Measurements from ENCODE around the gene KNOP1. TPM values are rescaled to one million over a fixed set of nuclear protein-coding genes. Genes with fewer than 3 reads are reported as not detected.

KNOP1 gene
- total and polyA plus RNA-seq, 10 donors: 7.1 to 13.7 (median 9.9) TPM

GRCh38 chr16:19700319-19700781, 17.7 kb downstream of the KNOP1 start:
- 84 to 92% (median 87%) methylated on average over 6 of the region's 6 CpGs for WGBS, 5 donors
- intact Hi-C loops (cut with DNase I; ENCODE audit: low total_unique reads): no loop called here
- H3K27ac ChIP-seq: no peak overlapping the region
- H3K9me3 ChIP-seq: no peaks in the 10 kb centered on the region
- no peak overlapping the region for H3K4me3 ChIP-seq
- TF ChIP-seq CTCF (IDR thresholded peaks at IDR 0.05 in 8 of 11, conservative IDR thresholded peaks at IDR 0.05 in 3 of 11): no peak
- no peak for TF ChIP-seq POLR2A (IDR thresholded peaks at IDR 0.05)
- TF ChIP-seq POLR2AphosphoS5 (IDR thresholded peaks at IDR 0.05): no peak
- H3K27me3 ChIP-seq (replicated peaks in 1 of 7): no peaks in the 10 kb centered on the region
- peaks cover 27 to 36% (median 29%) of the 10 kb centered on the region in 6 donors for H3K4me1 ChIP-seq
- peaks cover 0 to 85% (median 51%) of the 10 kb centered on the region in 6 donors for H3K36me3 ChIP-seq
- peak; percentile 28 for DNase-seq

GRCh38 chr16:19699472-19699871, 18.6 kb downstream of the KNOP1 start:
- TF ChIP-seq POLR2AphosphoS5 (IDR thresholded peaks at IDR 0.05) (no peak), POLR2A (IDR thresholded peaks at IDR 0.05) (no peak), CTCF (IDR thresholded peaks at IDR 0.05 in 8 of 11, conservative IDR thresholded peaks at IDR 0.05 in 3 of 11) (no peak)
- Histone ChIP-seq H3K4me3 (no peak overlapping the region), H3K9me3 (no peaks in the 10 kb centered on the region), H3K27me3 (replicated peaks in 1 of 7) (no peaks in the 10 kb centered on the region), H3K27ac (no peak overlapping the region), H3K4me1 (peaks cover 27 to 38% (median 31%) of the 10 kb centered on the region in 6 donors), H3K36me3 (peaks cover 0 to 82% (median 43%) of the 10 kb centered on the region in 6 donors)
- WGBS, 5 donors: 95 to 100% (median 98%) methylated on average over 7 to 8 of the region's 8 CpGs
- intact Hi-C loops (cut with DNase I; ENCODE audit: low total_unique reads): no loop called here
- DNase-seq: peak; percentile 35

- TF ChIP-seq CTCF (IDR thresholded peaks at IDR 0.05 in 8 of 11, conservative IDR thresholded peaks at IDR 0.05 in 3 of 11) (no peak), POLR2A (IDR thresholded peaks at IDR 0.05) (no peak), POLR2AphosphoS5 (IDR thresholded peaks at IDR 0.05) (no peak)
- DNase-seq: no peak
- no peaks in the 10 kb centered on the region for H3K27me3 ChIP-seq (replicated peaks in 1 of 7)
- peak overlapping the region in 6 of 8 donors; percentile 46 to 74 (median 69) for H3K27ac ChIP-seq
- H3K9me3 ChIP-seq: no peaks in the 10 kb centered on the region
- 85 to 91% (median 89%) methylated on average over 19 of the region's 19 CpGs for WGBS, 5 donors
- H3K36me3 ChIP-seq: peaks cover 0 to 82% (median 44%) of the 10 kb centered on the region in 6 donors
- peaks cover 27 to 38% (median 31%) of the 10 kb centered on the region in 6 donors for H3K4me1 ChIP-seq
- no peak overlapping the region for H3K4me3 ChIP-seq
- intact Hi-C loops (cut with DNase I; ENCODE audit: low total_unique reads): no loop called here
These were observed 19.3 kb downstream of the KNOP1 start for GRCh38 chr16:19698480-19699465.
